H1 (cell line): ENCODE results near the gene XKR7. TPM values are rescaled to one million over a fixed set of nuclear protein-coding genes. Genes with fewer than 3 reads are reported as not detected.

Experiments used
- CTCF ChIA-PET: fragments of 300-600 bp; sonication (Branson Sonifier 250); formaldehyde crosslinking; loops from one replicate; lab custom pipeline; 2021; ENCODE audit not compliant: partially characterized antibody; lab: Charles Lee
- POLR2A ChIA-PET: fragments of 300-600 bp; sonication (Branson Sonifier 250); formaldehyde crosslinking; loops from one replicate; lab custom pipeline; 2021; ENCODE audit warnings: inconsistent platforms; ENCODE audit not compliant: partially characterized antibody; lab: Charles Lee
- DNase-seq, 2 experiments: peaks; one replicate each; pipeline versions ENCODE4 v3.0.0 to v3.0.0-alpha.2; 2010 to 2022; ENCODE audit warnings: low spot score in 2 of 2, low read depth in 1 of 2, mixed read lengths in 1 of 2
- FAIRE-seq: peaks from 2 replicates; lab custom pipeline; 2011; peaks lifted over from hg19 to GRCh38; lab: Jason Lieb, UNC
- H2AFZ ChIP-seq: 2 replicates; pipeline ENCODE4 v1.8.1; 2012; ENCODE audit warnings: low read length, inconsistent platforms
- H2AK5ac ChIP-seq: 2 replicates; pipeline ENCODE4 v1.6.1; 2013; ENCODE audit warnings: low read depth, low read length
- H2BK120ac ChIP-seq: replicated peaks from 2 replicates; pipeline ENCODE3; 2013; ENCODE audit warnings: low read depth, low read length, inconsistent platforms
- H2BK12ac ChIP-seq: 2 replicates; pipeline ENCODE4 v1.6.1; 2013; ENCODE audit warnings: low read depth, low read length
- H2BK15ac ChIP-seq: 2 replicates; pipeline ENCODE4 v1.6.1; 2013; ENCODE audit warnings: low read length
- H2BK20ac ChIP-seq: 2 replicates; pipeline ENCODE4 v1.6.1; 2013; ENCODE audit warnings: low read length
- H2BK5ac ChIP-seq: 2 replicates; pipeline ENCODE4 v1.6.1; 2013; ENCODE audit warnings: low read depth, low read length
- H3K14ac ChIP-seq: 2 replicates; pipeline ENCODE4 v1.6.1; 2013; ENCODE audit warnings: inconsistent platforms; ENCODE audit not compliant: insufficient read length
- H3K18ac ChIP-seq: 2 replicates; pipeline ENCODE4 v1.6.1; 2013; ENCODE audit warnings: low read length; ENCODE audit errors: extremely low read depth
- H3K23ac ChIP-seq: 2 replicates; pipeline ENCODE4 v1.6.1; 2013; ENCODE audit warnings: inconsistent platforms; ENCODE audit not compliant: insufficient read length
- H3K23me2 ChIP-seq: 2 replicates; pipeline ENCODE4 v1.6.1; 2013; ENCODE audit warnings: low read depth, low read length
- H3K27ac ChIP-seq: 2 replicates; pipeline ENCODE4 v1.6.1; 2011; ENCODE audit warnings: low read depth, low read length, inconsistent platforms
- H3K27me3 ChIP-seq, 4 experiments: replicated peaks in 1 of 4; 1 replicate in 1 of 4; 2 replicates in 3 of 4; pipeline versions ENCODE4 v1.6.1 to v1.8.1; 2011 to 2013; ENCODE audit warnings: low read length in 3 of 4, mild to moderate bottlenecking in 3 of 4, inconsistent platforms in 2 of 4, mixed read lengths in 2 of 4, moderate library complexity in 1 of 4; ENCODE audit not compliant: control insufficient read depth in 3 of 4, insufficient read depth in 3 of 4; ENCODE audit errors: extremely low read depth in 1 of 4
- H3K36me3 ChIP-seq, 4 experiments: 2 replicates each; pipeline versions ENCODE4 v1.6.1 to v1.8.1; 2011 to 2013; ENCODE audit warnings: mild to moderate bottlenecking in 4 of 4, low read length in 3 of 4, moderate library complexity in 2 of 4, control low read depth in 1 of 4, inconsistent platforms in 1 of 4; ENCODE audit not compliant: insufficient read depth in 4 of 4, control insufficient read depth in 2 of 4
- H3K4ac ChIP-seq: replicated peaks from 2 replicates; pipeline ENCODE3; 2013; ENCODE audit warnings: low read length, low read depth, mixed read lengths, inconsistent platforms; ENCODE audit not compliant: insufficient read length
- H3K4me1 ChIP-seq, 4 experiments: replicated peaks in 1 of 4; 1 replicate in 1 of 4; 2 replicates in 3 of 4; pipeline versions ENCODE4 v1.6.1 to v1.8.1; 2011 to 2013; ENCODE audit warnings: low read length in 3 of 4, inconsistent platforms in 2 of 4, mixed read lengths in 1 of 4; ENCODE audit not compliant: insufficient read depth in 4 of 4, control insufficient read depth in 3 of 4
- H3K4me2 ChIP-seq, 2 experiments: 2 replicates each; pipeline versions ENCODE4 v1.6.1 to v1.8.1; 2011 to 2013; ENCODE audit warnings: low read depth in 2 of 2, low read length in 2 of 2, control low read depth in 1 of 2, inconsistent platforms in 1 of 2, mild to moderate bottlenecking in 1 of 2; ENCODE audit not compliant: insufficient read depth in 1 of 2
- H3K4me3 ChIP-seq, 4 experiments: fragments of 200-600, 300-600 bp in 1 of 4; sonication (generic), shearing (Covaris generic), sonication (Bioruptor Twin) in 1 of 4; 2 replicates each; pipeline versions ENCODE4 v1.5.1 to v1.8.1; 2011 to 2016; ENCODE audit warnings: low read length in 4 of 4, low read depth in 3 of 4, control low read depth in 2 of 4, inconsistent platforms in 2 of 4, mild to moderate bottlenecking in 2 of 4, mixed read lengths in 1 of 4, moderate library complexity in 1 of 4; ENCODE audit not compliant: insufficient read depth in 2 of 4; ENCODE audit errors: extremely low read depth in 1 of 4
- H3K56ac ChIP-seq: replicated peaks from 2 replicates; pipeline ENCODE3; 2013; ENCODE audit warnings: low read depth, mild to moderate bottlenecking, mixed read lengths, low read length, inconsistent platforms; ENCODE audit not compliant: insufficient read length
- H3K79me1 ChIP-seq: 2 replicates; pipeline ENCODE4 v1.6.1; 2013; ENCODE audit warnings: low read depth, low read length, control low read depth
- H3K79me2 ChIP-seq, 2 experiments: 2 replicates each; pipeline versions ENCODE4 v1.6.1 to v1.8.1; 2012 to 2013; ENCODE audit warnings: low read length in 2 of 2, mild to moderate bottlenecking in 2 of 2, inconsistent platforms in 1 of 2; ENCODE audit not compliant: insufficient read depth in 2 of 2, control insufficient read depth in 1 of 2
- H3K9ac ChIP-seq, 4 experiments: replicated peaks in 1 of 4; 1 replicate in 1 of 4; 2 replicates in 3 of 4; pipeline versions ENCODE4 v1.6.1 to v1.8.1; 2011 to 2013; ENCODE audit warnings: low read depth in 3 of 4, low read length in 3 of 4, control low read depth in 2 of 4, mild to moderate bottlenecking in 2 of 4, moderate library complexity in 2 of 4, inconsistent platforms in 1 of 4; ENCODE audit errors: extremely low read depth in 1 of 4
- H3K9me3 ChIP-seq, 2 experiments: 2 replicates each; pipeline versions ENCODE4 v1.6.1 to v1.8.1; 2012 to 2013; ENCODE audit warnings: mild to moderate bottlenecking in 2 of 2, moderate library complexity in 2 of 2, control low read depth in 1 of 2, inconsistent platforms in 1 of 2, low read depth in 1 of 2, low read length in 1 of 2, mixed read lengths in 1 of 2; ENCODE audit not compliant: insufficient read depth in 2 of 2
- H4K20me1 ChIP-seq, 2 experiments: replicated peaks in 1 of 2; 2 replicates each; pipeline versions ENCODE3 to v1.8.1; 2011 to 2013; ENCODE audit warnings: inconsistent platforms in 2 of 2, low read length in 2 of 2, mild to moderate bottlenecking in 1 of 2; ENCODE audit not compliant: insufficient read depth in 2 of 2, control insufficient read depth in 1 of 2
- H4K5ac ChIP-seq: 2 replicates; pipeline ENCODE4 v1.6.1; 2013; ENCODE audit warnings: low read length, low read depth, mixed read lengths, inconsistent platforms; ENCODE audit not compliant: insufficient read length
- H4K8ac ChIP-seq: 2 replicates; pipeline ENCODE4 v1.8.0; 2013; ENCODE audit warnings: mild to moderate bottlenecking, moderate library complexity, low read length, inconsistent platforms; ENCODE audit not compliant: insufficient read depth; ENCODE audit errors: extremely low read depth
- H4K91ac ChIP-seq: replicated peaks from 2 replicates; pipeline ENCODE3; 2013; ENCODE audit warnings: low read length, mixed read lengths, inconsistent platforms; ENCODE audit not compliant: insufficient read length
- E2F6 ChIP-seq: IDR thresholded peaks from 2 replicates; pipeline ENCODE4 v1.6.1; 2012; ENCODE audit warnings: inconsistent platforms
- USF2 ChIP-seq: IDR thresholded peaks from 2 replicates; pipeline ENCODE4 v1.6.1; 2011; ENCODE audit warnings: low read length, improper control_type of control experiment
- WGBS, 2 experiments: shearing (Covaris generic) in 1 of 2; methylation state at CpG; one replicate each; pipeline versions ENCODE4 v1.1.6 to v1.1.7; 2013 to 2015; ENCODE audit warnings: low lambda C conversion rate in 2 of 2, mixed read lengths in 2 of 2, inconsistent platforms in 1 of 2, low coverage in 1 of 2, missing lambda C conversion rate in 1 of 2; ENCODE audit not compliant: insufficient replicate concordance in 2 of 2, insufficient coverage in 1 of 2, insufficient read length in 1 of 2; ENCODE audit errors: extremely low coverage in 1 of 2, missing lambda C conversion rate in 1 of 2; 5-methylcytosine and 5-hydroxymethylcytosine counted together
- polyA plus RNA-seq, 7 experiments: library from polyadenylated mRNA; depleted of rRNA in 3 of 7; stranded (reverse) in 5 of 7; unstranded in 2 of 7; fragments of >200 nt in 5 of 7; fragments of 200-250 nt in 2 of 7; gene quantifications; 1 replicate in 5 of 7; 2 replicates in 1 of 7; 4 replicates in 1 of 7; pipeline versions ENCODE4 v1.2.1 to v1.2.3, GENCODE V29; 2011 to 2013; ENCODE audit warnings: missing spikeins in 2 of 7, mixed read lengths in 2 of 7
- total RNA-seq: library from RNA; stranded (reverse); fragmentation: NEBNext Ultra II Directional; extraction: Animal tissue kit (Norgen Biotek cat#: 25700); gene quantifications from 2 replicates; pipeline ENCODE4 v1.2.1, GENCODE V29; 2021

XKR7 gene
- total and polyA plus RNA-seq, 2 of the 8 experiments (the other 6 are each of a cell fraction or from before 2014, with no cell fraction given): 1.8 to 2.4 TPM

GRCh38 chr20:31930779-31931178 lies 37.2 kb upstream of the XKR7 start:
- DNase-seq (no peak), FAIRE-seq (peak; percentile 19)
- H2AK5ac ChIP-seq: no peak overlapping the region
- H3K27ac ChIP-seq: no peak overlapping the region
- H3K27me3 ChIP-seq: no peaks in the 10 kb centered on the region; a peak in 2 of 7 replicates
- TF ChIP-seq USF2 (no peak), E2F6 (peak; percentile 68)
- POLR2A ChIA-PET: interaction anchor here (1.7 kb wide), 1 partner anchor 11 kb away, joined by 6 read pairs; no protein-coding TSS in a partner anchor
- no peaks in the 10 kb centered on the region for H3K36me3 ChIP-seq
- no peak overlapping the region; the same call in 1 of the 2 replicates for H4K8ac ChIP-seq
- CTCF ChIA-PET: interaction anchor here (0.7 to 1.6 kb wide), 4 partner anchors 12 to 108 kb away, joined by 3 to 4 read pairs (median 3); no protein-coding TSS in a partner anchor
- H4K20me1 ChIP-seq: no peaks in the 10 kb centered on the region
- peaks cover 0 to 4% (median 3%) of the 10 kb centered on the region in 4 experiments; a peak in 6 of 7 replicates for H3K4me1 ChIP-seq
- no peak overlapping the region for H3K4me3 ChIP-seq
- no peak overlapping the region for H3K9ac ChIP-seq
- no peaks in the 10 kb centered on the region for H3K79me2 ChIP-seq
- H4K5ac ChIP-seq: no peak overlapping the region
- H4K91ac ChIP-seq: no peak overlapping the region
- H3K4me2 ChIP-seq: no peak overlapping the region
- no peaks in the 10 kb centered on the region for H3K23me2 ChIP-seq
- no peaks in the 10 kb centered on the region for H3K9me3 ChIP-seq
- no peak overlapping the region for H3K14ac ChIP-seq
- H3K56ac ChIP-seq: no peak overlapping the region
- H2BK12ac ChIP-seq: no peak overlapping the region
- no peak overlapping the region for H2BK5ac ChIP-seq
- 82% methylated on average over 5 of the region's 5 CpGs; no CpG with 5 or more reads in 1 of the 2 experiments for WGBS, 2 experiments
- no peak overlapping the region for H2AFZ ChIP-seq
- H2BK20ac ChIP-seq: no peak overlapping the region
- H3K79me1 ChIP-seq: no peaks in the 10 kb centered on the region
- no peak overlapping the region for H2BK120ac ChIP-seq
- no peak overlapping the region; the same call in 1 of the 2 replicates for H2BK15ac ChIP-seq
- no peak overlapping the region for H3K4ac ChIP-seq
- no peak overlapping the region for H3K23ac ChIP-seq
- H3K18ac ChIP-seq: no peak overlapping the region
